Nephron progenitor cell (in vitro differentiated cells): ENCODE measurements around the gene RABGAP1.

Experiments
- DNase-seq: peaks from one replicate; pipeline ENCODE4 v3.0.0; 2021
- H3K27ac Mint-ChIP-seq: 2 replicates; pipeline ENCODE4 v1.8.0; 2021; ENCODE audit warnings: mild to moderate bottlenecking, moderate library complexity, mixed read lengths
- H3K27me3 Mint-ChIP-seq: 2 replicates; pipeline ENCODE4 v1.8.0; 2021; ENCODE audit warnings: mild to moderate bottlenecking, low read depth, mixed read lengths; ENCODE audit not compliant: poor library complexity
- H3K36me3 Mint-ChIP-seq: 2 replicates; pipeline ENCODE4 v1.8.0; 2021; ENCODE audit warnings: low read depth, mixed read lengths
- H3K4me1 Mint-ChIP-seq: 2 replicates; pipeline ENCODE4 v1.8.0; 2021; ENCODE audit warnings: mixed read lengths
- H3K4me3 Mint-ChIP-seq: 2 replicates; pipeline ENCODE4 v1.8.0; 2021; ENCODE audit warnings: mild to moderate bottlenecking, moderate library complexity, mixed read lengths
- H3K9me3 Mint-ChIP-seq: 2 replicates; pipeline ENCODE4 v1.8.0; 2021; ENCODE audit warnings: mild to moderate bottlenecking, moderate library complexity, mixed read lengths
- TF ChIP-seq, protein P1 (sequence below): fragments of 200-600 bp; sonication (generic); IDR thresholded peaks from 2 replicates; pipeline ENCODE4 v1.5.0; 2021; ENCODE audit warnings: antibody characterized with exemption

Gene RABGAP1

DNA sequence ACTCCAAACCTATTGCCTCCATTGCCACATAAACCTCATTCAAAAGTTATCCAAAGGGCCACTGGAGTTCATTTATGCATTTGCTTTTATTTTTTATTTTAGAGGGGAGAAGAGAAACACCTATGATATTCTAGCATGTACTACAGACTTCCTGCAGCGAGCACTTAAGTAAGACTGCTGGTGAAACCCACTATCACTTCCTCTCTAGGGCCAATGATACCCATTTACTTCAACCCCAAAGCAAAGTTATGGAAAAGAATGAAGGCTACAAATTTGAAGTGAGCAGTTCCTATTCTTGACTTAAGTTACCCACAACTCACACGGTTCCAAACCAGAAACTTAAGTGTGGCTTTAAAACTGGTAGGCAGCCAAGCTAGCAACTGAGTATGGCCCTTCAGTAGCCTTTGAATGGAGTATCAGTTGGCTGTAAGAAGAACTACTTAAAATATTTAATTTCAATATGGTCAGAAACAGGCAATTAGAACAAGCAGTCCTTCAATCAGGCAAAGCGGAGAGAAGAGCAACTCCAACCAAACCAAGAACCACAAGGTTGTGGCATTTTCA, 186.8 kb downstream of the RABGAP1 start:
- no peaks in the 10 kb centered on the region for H3K27me3 Mint-ChIP-seq
- peaks cover 33% of the 10 kb centered on the region for H3K36me3 Mint-ChIP-seq
- no peak overlapping the region for H3K4me3 Mint-ChIP-seq
- no peaks in the 10 kb centered on the region for H3K9me3 Mint-ChIP-seq
- H3K27ac Mint-ChIP-seq, result no peak overlapping the region
- peaks cover 21% of the 10 kb centered on the region for H3K4me1 Mint-ChIP-seq
- TF ChIP-seq, protein P1, sequence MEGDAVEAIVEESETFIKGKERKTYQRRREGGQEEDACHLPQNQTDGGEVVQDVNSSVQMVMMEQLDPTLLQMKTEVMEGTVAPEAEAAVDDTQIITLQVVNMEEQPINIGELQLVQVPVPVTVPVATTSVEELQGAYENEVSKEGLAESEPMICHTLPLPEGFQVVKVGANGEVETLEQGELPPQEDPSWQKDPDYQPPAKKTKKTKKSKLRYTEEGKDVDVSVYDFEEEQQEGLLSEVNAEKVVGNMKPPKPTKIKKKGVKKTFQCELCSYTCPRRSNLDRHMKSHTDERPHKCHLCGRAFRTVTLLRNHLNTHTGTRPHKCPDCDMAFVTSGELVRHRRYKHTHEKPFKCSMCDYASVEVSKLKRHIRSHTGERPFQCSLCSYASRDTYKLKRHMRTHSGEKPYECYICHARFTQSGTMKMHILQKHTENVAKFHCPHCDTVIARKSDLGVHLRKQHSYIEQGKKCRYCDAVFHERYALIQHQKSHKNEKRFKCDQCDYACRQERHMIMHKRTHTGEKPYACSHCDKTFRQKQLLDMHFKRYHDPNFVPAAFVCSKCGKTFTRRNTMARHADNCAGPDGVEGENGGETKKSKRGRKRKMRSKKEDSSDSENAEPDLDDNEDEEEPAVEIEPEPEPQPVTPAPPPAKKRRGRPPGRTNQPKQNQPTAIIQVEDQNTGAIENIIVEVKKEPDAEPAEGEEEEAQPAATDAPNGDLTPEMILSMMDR, result no peak
- no peak for DNase-seq

- DNase-seq, result no peak
- peaks cover 33% of the 10 kb centered on the region for H3K36me3 Mint-ChIP-seq
Measured at GRCh38 chr9:123128591-123128990, 187.8 kb downstream of the RABGAP1 start.

DNA sequence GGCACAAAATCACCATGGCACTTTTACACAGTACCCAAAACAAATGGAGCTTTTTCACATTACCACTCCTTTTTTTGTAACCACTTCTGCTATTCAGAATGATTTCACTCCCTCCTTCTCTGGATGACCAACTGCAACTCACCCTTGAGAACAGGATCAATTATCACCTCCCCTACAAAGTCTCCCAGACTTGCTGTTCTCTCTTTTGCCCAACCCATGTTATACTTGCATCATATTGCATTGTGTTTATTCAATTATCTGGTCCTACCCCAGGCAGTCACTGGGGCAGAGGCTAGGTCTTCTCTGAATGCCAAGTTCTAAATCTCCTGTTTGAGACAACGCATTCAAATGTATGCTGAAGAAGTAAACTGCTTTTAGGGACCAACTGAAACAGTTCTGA, 188.6 kb downstream of the RABGAP1 start:
- peaks cover 37% of the 10 kb centered on the region for H3K36me3 Mint-ChIP-seq
- TF ChIP-seq, protein P1, result no peak
- H3K27me3 Mint-ChIP-seq, result no peaks in the 10 kb centered on the region
- no peak for DNase-seq
- no peaks in the 10 kb centered on the region for H3K9me3 Mint-ChIP-seq
- H3K4me1 Mint-ChIP-seq, result peaks cover 14% of the 10 kb centered on the region
- H3K27ac Mint-ChIP-seq, result peak overlapping the region; percentile 5
- H3K4me3 Mint-ChIP-seq, result no peak overlapping the region

More at GRCh38 chr9:123128591-123128990, 187.8 kb downstream of the RABGAP1 start:
- Mint-ChIP-seq H3K9me3 (no peaks in the 10 kb centered on the region), H3K4me1 (peaks cover 14% of the 10 kb centered on the region), H3K4me3 (no peak overlapping the region), H3K27me3 (no peaks in the 10 kb centered on the region), H3K27ac (no peak overlapping the region)
- TF ChIP-seq, protein P1, result no peak

GRCh38 chr9:123131258-123131657, 190.4 kb downstream of the RABGAP1 start:
- peaks cover 11% of the 10 kb centered on the region for H3K4me1 Mint-ChIP-seq
- peaks cover 42% of the 10 kb centered on the region for H3K36me3 Mint-ChIP-seq
- DNase-seq, result no peak
- no peak overlapping the region for H3K4me3 Mint-ChIP-seq
- TF ChIP-seq, protein P1, result no peak
- no peaks in the 10 kb centered on the region for H3K9me3 Mint-ChIP-seq
- H3K27ac Mint-ChIP-seq, result no peak overlapping the region
- H3K27me3 Mint-ChIP-seq, result no peaks in the 10 kb centered on the region

GRCh38 chr9:123131993-123132392, 191.2 kb downstream of the RABGAP1 start:
- peaks cover 3% of the 10 kb centered on the region for H3K9me3 Mint-ChIP-seq
- TF ChIP-seq, protein P1, result no peak
- H3K4me3 Mint-ChIP-seq, result no peak overlapping the region
- H3K36me3 Mint-ChIP-seq, result peaks cover 41% of the 10 kb centered on the region
- peaks cover 10% of the 10 kb centered on the region for H3K4me1 Mint-ChIP-seq
- no peaks in the 10 kb centered on the region for H3K27me3 Mint-ChIP-seq
- no peak for DNase-seq
- H3K27ac Mint-ChIP-seq, result no peak overlapping the region

DNA sequence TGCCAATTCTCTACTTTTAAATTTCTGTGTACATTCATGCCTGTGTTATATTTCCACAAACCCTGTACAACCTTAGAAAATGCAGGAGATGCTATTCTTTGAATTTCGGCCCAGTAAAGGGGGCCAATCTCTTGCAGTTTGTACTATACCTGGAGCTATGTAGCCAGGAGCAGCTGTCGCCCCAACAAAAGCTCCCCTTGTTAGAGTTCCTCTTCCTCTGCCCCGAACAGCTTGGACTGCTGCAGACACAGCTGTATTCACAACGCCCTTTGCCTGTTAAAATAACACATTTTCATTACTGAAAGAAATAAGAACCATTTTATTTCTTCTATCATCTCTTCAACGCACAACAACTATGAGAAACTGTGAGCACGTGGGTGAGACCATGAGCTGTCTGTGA, 191.9 kb downstream of the RABGAP1 start:
- H3K4me3 Mint-ChIP-seq, result no peak overlapping the region
- H3K27me3 Mint-ChIP-seq, result no peaks in the 10 kb centered on the region
- peaks cover 14% of the 10 kb centered on the region for H3K4me1 Mint-ChIP-seq
- TF ChIP-seq, protein P1, result no peak
- peaks cover 39% of the 10 kb centered on the region for H3K36me3 Mint-ChIP-seq
- no peak for DNase-seq
- H3K27ac Mint-ChIP-seq, result no peak overlapping the region
- H3K9me3 Mint-ChIP-seq, result peaks cover 4% of the 10 kb centered on the region
